Neuronal stem cell (in vitro differentiated cells): ENCODE results near the gene MAPKBP1.

Experiments
- DNase-seq: peaks from one replicate; pipeline ENCODE4 v3.0.0-alpha.2; 2013; ENCODE audit warnings: low spot score
- H2AFZ ChIP-seq: one replicate; pipeline ENCODE4 v1.6.1; 2013; ENCODE audit warnings: mild to moderate bottlenecking, low read length, inconsistent platforms
- H2AK5ac ChIP-seq: 2 replicates; pipeline ENCODE4 v1.6.1; 2013; ENCODE audit warnings: low read depth, mild to moderate bottlenecking, inconsistent platforms, low read length, moderate library complexity, mixed read lengths
- H2BK120ac ChIP-seq: 2 replicates; pipeline ENCODE4 v1.6.1; 2013; ENCODE audit warnings: low read depth, mild to moderate bottlenecking, inconsistent platforms, low read length, moderate library complexity, mixed read lengths
- H2BK12ac ChIP-seq: one replicate; pipeline ENCODE4 v1.6.1; 2013; ENCODE audit warnings: low read length, inconsistent platforms
- H2BK15ac ChIP-seq: 2 replicates; pipeline ENCODE4 v1.6.1; 2013; ENCODE audit warnings: mild to moderate bottlenecking, low read length, inconsistent platforms, mixed read lengths
- H2BK5ac ChIP-seq: one replicate; pipeline ENCODE4 v1.6.1; 2013; ENCODE audit warnings: inconsistent platforms, mild to moderate bottlenecking, low read length, moderate library complexity
- H3K14ac ChIP-seq: one replicate; pipeline ENCODE4 v1.6.1; 2013; ENCODE audit warnings: low read length, inconsistent platforms
- H3K18ac ChIP-seq: 2 replicates; pipeline ENCODE4 v1.6.1; 2013; ENCODE audit warnings: low read length, inconsistent platforms
- H3K23ac ChIP-seq: 2 replicates; pipeline ENCODE4 v1.6.1; 2013; ENCODE audit warnings: low read depth, mild to moderate bottlenecking, mixed read lengths, low read length, inconsistent platforms; ENCODE audit not compliant: poor library complexity
- H3K27ac ChIP-seq: replicated peaks from 3 replicates; pipeline ENCODE4 v1.5.1; 2013; ENCODE audit warnings: low read length, inconsistent platforms
- H3K27me3 ChIP-seq, 3 experiments: 2 replicates each; pipeline ENCODE4 v1.6.1; 2013; ENCODE audit warnings: low read length in 3 of 3, mild to moderate bottlenecking in 2 of 3, inconsistent platforms in 1 of 3, low read depth in 1 of 3, mixed read lengths in 1 of 3, moderate library complexity in 1 of 3; ENCODE audit not compliant: control insufficient read depth in 3 of 3, insufficient read depth in 3 of 3
- H3K36me3 ChIP-seq, 2 donors: replicated peaks in 1 of 2; 2 replicates each; pipeline ENCODE4 v1.6.1; 2013; ENCODE audit warnings: low read length in 2 of 2; ENCODE audit not compliant: control insufficient read depth in 2 of 2, insufficient read depth in 2 of 2
- H3K4ac ChIP-seq: 2 replicates; pipeline ENCODE4 v1.6.1; 2013; ENCODE audit warnings: inconsistent platforms, mild to moderate bottlenecking, low read length, moderate library complexity
- H3K4me1 ChIP-seq, 2 donors: 1 replicate in 1 of 2; 2 replicates in 1 of 2; pipeline ENCODE4 v1.6.1; 2013; ENCODE audit warnings: low read length in 2 of 2, low read depth in 1 of 2; ENCODE audit not compliant: control insufficient read depth in 2 of 2, insufficient read depth in 1 of 2
- H3K4me2 ChIP-seq: one replicate; pipeline ENCODE4 v1.6.1; 2013; ENCODE audit warnings: mild to moderate bottlenecking, low read length, inconsistent platforms; ENCODE audit not compliant: insufficient read depth, poor library complexity, severe bottlenecking
- H3K4me3 ChIP-seq, 2 donors: 2 replicates each; pipeline ENCODE4 v1.5.1; 2013; ENCODE audit warnings: low read length in 2 of 2, mild to moderate bottlenecking in 2 of 2, inconsistent platforms in 1 of 2, moderate library complexity in 1 of 2
- H3K79me1 ChIP-seq: one replicate; pipeline ENCODE4 v1.6.1; 2013; ENCODE audit warnings: low read depth, mild to moderate bottlenecking, inconsistent platforms, low read length, moderate library complexity
- H3K9ac ChIP-seq: one replicate; pipeline ENCODE4 v1.6.1; 2013; ENCODE audit warnings: mild to moderate bottlenecking, low read depth, low read length, inconsistent platforms; ENCODE audit not compliant: poor library complexity
- H3K9me3 ChIP-seq, 2 donors: replicated peaks in 1 of 2; 2 replicates each; pipeline versions ENCODE3 to v1.6.1; 2013; ENCODE audit warnings: low read length in 2 of 2, mild to moderate bottlenecking in 2 of 2, inconsistent platforms in 1 of 2, low read depth in 1 of 2, mixed read lengths in 1 of 2, moderate library complexity in 1 of 2; ENCODE audit not compliant: control insufficient read depth in 2 of 2, insufficient read depth in 1 of 2
- H4K8ac ChIP-seq: one replicate; pipeline ENCODE4 v1.6.1; 2013; ENCODE audit warnings: low read depth, mild to moderate bottlenecking, inconsistent platforms, low read length, moderate library complexity
- H4K91ac ChIP-seq: one replicate; pipeline ENCODE4 v1.6.1; 2013; ENCODE audit warnings: low read length, low read depth, mild to moderate bottlenecking, inconsistent platforms; ENCODE audit not compliant: poor library complexity
- WGBS, 2 donors: extraction: QIAGEN DNeasy Blood & Tissue Kit; methylation state at CpG; one replicate each; pipeline ENCODE4 v1.1.7; 2013; ENCODE audit warnings: missing lambda C conversion rate in 2 of 2, mixed read lengths in 1 of 2; ENCODE audit not compliant: insufficient read length in 2 of 2, insufficient replicate concordance in 1 of 2; ENCODE audit errors: extremely low coverage in 2 of 2; 5-methylcytosine and 5-hydroxymethylcytosine counted together

Gene MAPKBP1

DNA sequence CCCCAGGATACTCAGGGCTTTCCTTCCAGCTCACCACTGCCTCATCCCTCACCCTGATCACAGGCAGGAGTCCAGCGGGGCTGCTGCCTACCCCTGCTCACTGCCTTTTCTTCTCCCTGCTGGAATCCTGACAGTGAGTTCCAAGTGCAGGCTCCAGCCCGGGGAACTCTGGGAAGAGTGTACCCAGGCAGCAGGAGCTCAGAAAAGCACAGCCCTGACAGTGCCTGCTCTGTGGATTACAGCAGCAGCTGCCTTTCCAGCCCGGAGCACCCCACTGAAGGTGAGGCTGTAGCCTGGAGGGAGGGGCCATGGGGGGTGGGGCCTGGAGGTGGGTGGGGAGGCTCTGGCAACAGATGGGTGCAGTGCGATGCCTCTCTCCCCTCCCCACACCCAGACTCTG is 47.5 kb downstream of the MAPKBP1 start:
- H3K18ac ChIP-seq: no peak overlapping the region
- no CpG with 5 or more reads among the region's 4 CpGs for WGBS, 2 donors
- H3K4ac ChIP-seq: no peak overlapping the region
- no peak overlapping the region for H2BK15ac ChIP-seq
- H2BK5ac ChIP-seq: no peak overlapping the region
- no peak overlapping the region for H3K9ac ChIP-seq
- no peak overlapping the region for H3K27ac ChIP-seq
- no peak overlapping the region for H4K91ac ChIP-seq
- no peak overlapping the region for H3K23ac ChIP-seq
- H2AK5ac ChIP-seq: no peak overlapping the region
- H4K8ac ChIP-seq: no peak overlapping the region
- no peak overlapping the region for H3K4me2 ChIP-seq
- no peaks in the 10 kb centered on the region for H3K79me1 ChIP-seq
- no peak overlapping the region for H2BK120ac ChIP-seq
- H3K14ac ChIP-seq: no peak overlapping the region
- H3K36me3 ChIP-seq: peaks cover 29 to 81% of the 10 kb centered on the region in 2 donors
- DNase-seq: no peak
- H2BK12ac ChIP-seq: no peak overlapping the region
- no peak overlapping the region for H3K4me3 ChIP-seq
- no peaks in the 10 kb centered on the region for H3K9me3 ChIP-seq
- no peak overlapping the region for H2AFZ ChIP-seq
- no peaks in the 10 kb centered on the region for H3K27me3 ChIP-seq
- peaks cover 0 to 1% of the 10 kb centered on the region in 2 donors for H3K4me1 ChIP-seq

DNA sequence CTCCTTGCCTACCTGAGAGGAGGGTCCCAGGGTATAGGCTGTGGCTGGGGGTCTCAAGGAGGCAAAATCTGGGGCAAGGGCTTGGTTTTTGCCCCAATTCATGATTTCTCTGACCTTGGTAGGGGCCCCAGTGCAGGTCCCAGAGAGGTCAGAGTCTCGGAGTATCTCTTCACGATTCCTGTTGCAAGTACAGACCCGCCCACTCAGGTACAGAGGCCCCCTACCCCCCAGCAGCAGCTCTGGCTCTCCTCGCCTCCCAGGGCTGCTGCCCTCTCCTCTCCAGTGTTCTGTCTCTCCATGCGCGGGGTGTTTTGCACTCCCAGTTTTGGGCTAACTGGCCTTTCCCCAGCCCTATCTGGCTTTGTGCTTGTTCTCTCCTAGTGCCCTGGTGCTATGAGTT is 48.2 kb downstream of the MAPKBP1 start:
- no peaks in the 10 kb centered on the region for H3K9me3 ChIP-seq
- H4K8ac ChIP-seq: no peak overlapping the region
- H3K4me3 ChIP-seq: no peak overlapping the region
- no peaks in the 10 kb centered on the region for H3K79me1 ChIP-seq
- no peak for DNase-seq
- no peak overlapping the region for H3K9ac ChIP-seq
- H3K18ac ChIP-seq: no peak overlapping the region
- H3K4ac ChIP-seq: no peak overlapping the region
- H2BK15ac ChIP-seq: no peak overlapping the region
- H3K23ac ChIP-seq: peak overlapping the region; percentile 49
- H3K27me3 ChIP-seq: no peaks in the 10 kb centered on the region
- no CpG with 5 or more reads among the region's 6 CpGs for WGBS, 2 donors
- no peak overlapping the region for H2BK12ac ChIP-seq
- H3K4me1 ChIP-seq: peaks cover 0 to 1% of the 10 kb centered on the region in 2 donors
- no peak overlapping the region for H3K27ac ChIP-seq
- H2AFZ ChIP-seq: no peak overlapping the region
- no peak overlapping the region for H4K91ac ChIP-seq
- H3K14ac ChIP-seq: no peak overlapping the region
- peaks cover 28 to 75% of the 10 kb centered on the region in 2 donors for H3K36me3 ChIP-seq
- no peak overlapping the region for H2BK120ac ChIP-seq
- H2AK5ac ChIP-seq: no peak overlapping the region
- no peak overlapping the region for H3K4me2 ChIP-seq
- H2BK5ac ChIP-seq: no peak overlapping the region

DNA sequence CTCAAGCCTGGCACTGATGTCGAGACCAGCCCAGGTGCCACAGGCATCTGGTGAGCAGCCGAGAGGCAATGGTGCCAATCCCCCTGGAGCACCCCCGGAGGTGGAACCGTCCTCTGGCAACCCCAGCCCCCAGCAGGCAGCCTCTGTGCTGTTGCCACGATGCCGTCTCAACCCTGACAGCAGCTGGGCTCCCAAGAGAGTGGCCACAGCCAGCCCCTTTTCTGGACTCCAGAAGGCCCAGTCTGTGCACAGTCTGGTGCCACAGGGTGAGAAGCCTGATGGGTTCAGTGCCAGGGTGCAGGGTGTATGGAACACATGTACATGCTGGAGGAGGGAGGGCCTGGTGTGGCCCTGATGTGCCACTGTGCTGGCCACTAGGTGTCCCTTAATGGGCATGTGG is 48.7 kb downstream of the MAPKBP1 start:
- no peaks in the 10 kb centered on the region for H3K27me3 ChIP-seq
- H4K91ac ChIP-seq: no peak overlapping the region
- no peak overlapping the region for H3K4me2 ChIP-seq
- WGBS, 2 donors: no CpG with 5 or more reads among the region's 6 CpGs
- no peak overlapping the region for H2BK12ac ChIP-seq
- no peak overlapping the region for H3K27ac ChIP-seq
- no peak overlapping the region for H3K14ac ChIP-seq
- no peaks in the 10 kb centered on the region for H3K79me1 ChIP-seq
- peak overlapping the region; percentile 39 for H2BK5ac ChIP-seq
- no peak overlapping the region for H3K18ac ChIP-seq
- H2BK15ac ChIP-seq: no peak overlapping the region
- H3K9ac ChIP-seq: no peak overlapping the region
- DNase-seq: no peak
- H2BK120ac ChIP-seq: no peak overlapping the region
- H3K4me1 ChIP-seq: peaks cover 0 to 1% of the 10 kb centered on the region in 2 donors
- H3K36me3 ChIP-seq: peaks cover 23 to 70% of the 10 kb centered on the region in 2 donors
- no peak overlapping the region for H3K4me3 ChIP-seq
- no peak overlapping the region for H2AK5ac ChIP-seq
- H3K4ac ChIP-seq: no peak overlapping the region
- no peak overlapping the region for H2AFZ ChIP-seq
- no peak overlapping the region for H4K8ac ChIP-seq
- H3K9me3 ChIP-seq: no peaks in the 10 kb centered on the region
- H3K23ac ChIP-seq: peak overlapping the region; percentile 49

GRCh38 chr15:41823502-41823901 is 49.2 kb downstream of the MAPKBP1 start:
- Histone ChIP-seq H2BK5ac (peak overlapping the region; percentile 39), H3K4me3 (no peak overlapping the region), H2AK5ac (no peak overlapping the region), H3K14ac (no peak overlapping the region), H3K27me3 (no peaks in the 10 kb centered on the region), H3K18ac (peak overlapping the region; percentile 52), H3K23ac (no peak overlapping the region), H2BK15ac (no peak overlapping the region), H2BK120ac (no peak overlapping the region), H2BK12ac (no peak overlapping the region), H3K9me3 (no peaks in the 10 kb centered on the region), H3K79me1 (no peaks in the 10 kb centered on the region), H4K8ac (no peak overlapping the region), H3K9ac (no peak overlapping the region), H2AFZ (no peak overlapping the region), H4K91ac (no peak overlapping the region), H3K4ac (no peak overlapping the region), H3K4me2 (no peak overlapping the region), H3K27ac (no peak overlapping the region), H3K36me3 (peaks cover 21 to 64% of the 10 kb centered on the region in 2 donors), H3K4me1 (peaks cover 1 to 2% of the 10 kb centered on the region in 2 donors)
- DNase-seq: no peak
- no CpG with 5 or more reads among the region's 11 CpGs for WGBS, 2 donors
